Coronary artery (tissue), 2 donors: ENCODE results near the gene SYT7.
"Not testable (repeated sequence)": the region's sequence is repeated elsewhere in the genome, so short reads cannot be mapped to it uniquely, and the experiment has no call there.

Source experiments
- DNase-seq: peaks from one replicate; pipeline ENCODE4 v3.0.0-alpha.2; 2017; ENCODE audit warnings: low spot score
- H3K27ac ChIP-seq, 2 donors: fragments of 200-600 bp; sonication (generic); one replicate each; pipeline ENCODE4 v1.5.1; 2016 to 2019
- H3K4me3 ChIP-seq: fragments of 200-600 bp; sonication (generic); 2 replicates; pipeline ENCODE4 v1.5.1; 2016; ENCODE audit warnings: mild to moderate bottlenecking, moderate library complexity
- CTCF ChIP-seq: fragments of 200-600 bp; sonication (generic); IDR thresholded peaks from one replicate; pipeline ENCODE4 v1.5.1; 2019; ENCODE audit warnings: antibody characterized with exemption

Gene SYT7

GRCh38 chr11:61474013-61474643 is 106.7 kb downstream of the SYT7 start:
- no peak for DNase-seq
- Histone ChIP-seq H3K4me3 (no peak overlapping the region), H3K27ac (peak overlapping the region in 1 of 2 donors; percentile 71)
- TF ChIP-seq CTCF: no peak

GRCh38 chr11:61473370-61474012 is 107.4 kb downstream of the SYT7 start:
- no peak for TF ChIP-seq CTCF
- peak overlapping the region; percentile 71 to 83 for H3K27ac ChIP-seq
- no peak overlapping the region for H3K4me3 ChIP-seq
- DNase-seq: no peak

- no peak overlapping the region for H3K4me3 ChIP-seq
- no peak for TF ChIP-seq CTCF
- H3K27ac ChIP-seq: peak overlapping the region; percentile 81 to 83
- DNase-seq: no peak
Measured at GRCh38 chr11:61472868-61473267, 108.0 kb downstream of the SYT7 start.

DNA sequence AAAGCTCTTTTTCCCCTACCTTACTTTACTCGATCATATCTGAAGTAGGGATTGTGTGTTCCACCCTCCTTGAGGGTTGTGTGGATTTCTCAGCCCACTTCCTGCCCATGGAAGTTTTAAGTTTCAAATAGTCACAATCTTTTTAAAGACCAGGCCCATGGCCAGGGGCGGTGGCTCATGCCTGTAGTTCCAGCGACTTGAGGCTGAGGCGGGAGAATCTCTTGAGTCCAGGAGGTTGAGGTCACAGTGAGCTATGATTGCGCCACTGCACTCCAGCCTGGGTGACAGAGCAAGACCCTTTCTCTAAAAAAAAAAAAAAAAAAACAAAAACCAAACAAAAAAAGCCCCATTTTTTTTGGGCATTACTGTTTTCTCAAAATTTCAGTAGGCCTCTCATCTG is 108.6 kb downstream of the SYT7 start:
- DNase-seq: peak; percentile 88
- peak overlapping the region; percentile 83 for H3K27ac ChIP-seq
- no peak for TF ChIP-seq CTCF
- H3K4me3 ChIP-seq: no peak overlapping the region

DNA sequence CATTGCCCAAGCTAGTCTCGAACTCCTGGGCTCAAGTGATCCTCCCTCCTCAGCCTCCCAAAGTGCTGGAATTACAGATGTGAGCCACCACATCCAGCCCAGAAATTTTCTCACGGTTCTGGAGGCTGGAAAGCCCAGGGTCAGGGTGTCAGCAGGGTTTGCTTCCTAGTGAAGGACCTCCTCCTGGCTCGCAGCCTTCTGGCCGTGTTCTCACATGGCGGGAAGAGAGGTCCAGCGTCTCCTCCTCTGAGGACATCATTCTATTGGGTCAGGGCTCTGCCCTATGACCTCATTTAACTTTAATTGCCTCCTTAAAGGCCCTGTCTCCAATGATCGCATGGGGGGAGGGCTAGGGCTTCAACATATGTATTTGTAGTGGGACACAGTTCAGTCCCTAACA is 112.9 kb downstream of the SYT7 start:
- Histone ChIP-seq H3K27ac (no peak overlapping the region), H3K4me3 (no peak overlapping the region)
- TF ChIP-seq CTCF: no peak
- no peak for DNase-seq

GRCh38 chr11:61467602-61468001 is 113.3 kb downstream of the SYT7 start:
- not testable (repeated sequence) for H3K27ac ChIP-seq, H3K4me3 ChIP-seq, DNase-seq
